Esophagus muscularis mucosa (tissue), 3 donors: ENCODE data around the gene DENND4C.

Experiments
- POLR2A ChIP-seq: fragments of 450-650 bp; IDR thresholded peaks from one replicate; pipeline ENCODE4 v1.6.1; 2017; ENCODE audit warnings: antibody characterized with exemption, moderate library complexity, mild to moderate bottlenecking, low read depth
- POLR2AphosphoS5 ChIP-seq, 2 donors: sonication (generic); formaldehyde crosslinking; IDR thresholded peaks; one replicate each; pipeline ENCODE4 v1.6.1; 2017; ENCODE audit warnings: antibody characterized with exemption in 2 of 2
- TF ChIP-seq, protein P1 (sequence below), 3 experiments: fragments of 200-600 bp in 2 of 3; fragments of 450-650 bp in 1 of 3; sonication (generic) in 2 of 3; IDR thresholded peaks; one replicate each; pipeline ENCODE4 v1.5.1; 2017 to 2019; ENCODE audit warnings: antibody characterized with exemption in 3 of 3, mild to moderate bottlenecking in 2 of 3, moderate library complexity in 1 of 3

DNA sequence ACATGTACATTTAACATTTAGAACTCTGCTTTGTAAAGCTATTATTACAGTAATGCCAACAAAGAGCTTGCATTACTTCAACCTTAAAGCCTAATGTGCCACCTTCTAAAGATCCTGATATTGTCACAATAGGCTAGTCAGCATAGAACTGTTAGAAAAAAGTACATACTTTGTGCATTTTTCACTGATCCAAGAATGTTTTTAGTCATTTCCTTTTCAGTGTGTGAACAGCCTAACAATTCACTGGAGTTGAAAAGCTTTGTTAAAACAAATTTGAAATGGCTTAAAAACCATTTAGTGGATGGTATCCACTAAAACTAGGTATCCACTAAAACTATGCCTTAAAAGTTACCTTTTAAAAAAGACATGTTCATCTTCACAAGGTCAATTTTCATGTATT is 145.0 kb downstream of the DENND4C start:
- TF ChIP-seq, protein P1, sequence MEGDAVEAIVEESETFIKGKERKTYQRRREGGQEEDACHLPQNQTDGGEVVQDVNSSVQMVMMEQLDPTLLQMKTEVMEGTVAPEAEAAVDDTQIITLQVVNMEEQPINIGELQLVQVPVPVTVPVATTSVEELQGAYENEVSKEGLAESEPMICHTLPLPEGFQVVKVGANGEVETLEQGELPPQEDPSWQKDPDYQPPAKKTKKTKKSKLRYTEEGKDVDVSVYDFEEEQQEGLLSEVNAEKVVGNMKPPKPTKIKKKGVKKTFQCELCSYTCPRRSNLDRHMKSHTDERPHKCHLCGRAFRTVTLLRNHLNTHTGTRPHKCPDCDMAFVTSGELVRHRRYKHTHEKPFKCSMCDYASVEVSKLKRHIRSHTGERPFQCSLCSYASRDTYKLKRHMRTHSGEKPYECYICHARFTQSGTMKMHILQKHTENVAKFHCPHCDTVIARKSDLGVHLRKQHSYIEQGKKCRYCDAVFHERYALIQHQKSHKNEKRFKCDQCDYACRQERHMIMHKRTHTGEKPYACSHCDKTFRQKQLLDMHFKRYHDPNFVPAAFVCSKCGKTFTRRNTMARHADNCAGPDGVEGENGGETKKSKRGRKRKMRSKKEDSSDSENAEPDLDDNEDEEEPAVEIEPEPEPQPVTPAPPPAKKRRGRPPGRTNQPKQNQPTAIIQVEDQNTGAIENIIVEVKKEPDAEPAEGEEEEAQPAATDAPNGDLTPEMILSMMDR (IDR thresholded peaks at IDR 0.05): no peak
- TF ChIP-seq POLR2AphosphoS5 (IDR thresholded peaks at IDR 0.05): no peak
- no peak for TF ChIP-seq POLR2A
